ES-I3 (cell line): ENCODE measurements around the gene CDH1.

Source experiments
- H3K36me3 ChIP-seq: 2 replicates; pipeline ENCODE4 v1.6.1; 2013; ENCODE audit warnings: mild to moderate bottlenecking, low read length, control low read depth, moderate library complexity; ENCODE audit not compliant: insufficient read depth
- H3K4me1 ChIP-seq: 2 replicates; pipeline ENCODE4 v1.6.1; 2013; ENCODE audit warnings: mild to moderate bottlenecking, control low read depth, low read length; ENCODE audit not compliant: insufficient read depth
- H3K9ac ChIP-seq: 2 replicates; pipeline ENCODE4 v1.6.1; 2013; ENCODE audit warnings: low read depth, mild to moderate bottlenecking, low read length, moderate library complexity
- H3K9me3 ChIP-seq: 2 replicates; pipeline ENCODE4 v1.6.1; 2013; ENCODE audit warnings: mild to moderate bottlenecking, low read length, moderate library complexity; ENCODE audit not compliant: control insufficient read depth, insufficient read depth

Gene CDH1

DNA sequence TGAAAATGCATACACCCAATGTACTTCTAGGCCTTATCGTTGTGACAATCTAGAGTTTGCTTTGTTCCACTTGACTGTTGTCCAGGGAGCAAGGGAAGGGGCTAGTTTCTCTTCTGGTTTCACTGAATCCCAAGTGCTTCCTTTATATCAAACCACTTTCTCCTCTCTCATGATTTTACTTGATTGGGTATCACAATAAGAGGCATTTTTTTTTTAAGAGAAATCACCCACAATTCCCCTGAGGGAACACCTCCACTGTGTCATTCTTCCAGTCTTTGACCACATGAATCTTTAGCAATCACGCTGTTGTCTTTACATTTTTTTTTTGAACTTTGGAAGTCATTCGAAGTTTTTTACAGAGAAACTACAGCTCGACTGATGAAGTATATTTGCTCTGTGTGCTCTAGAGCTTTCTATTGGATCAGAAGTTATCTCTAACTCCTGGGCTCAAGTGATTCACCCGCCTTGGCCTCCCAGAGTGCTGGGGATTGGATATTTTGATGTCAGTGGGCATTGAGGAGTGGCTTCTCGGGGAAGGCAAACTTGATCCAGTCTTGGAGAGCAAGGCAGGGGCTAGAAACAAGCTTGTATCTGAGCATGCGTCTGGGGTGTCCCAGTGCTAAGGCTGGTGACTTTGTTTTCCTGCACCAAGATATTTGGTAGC is 3.0 kb downstream of the CDH1 start:
- no peaks in the 10 kb centered on the region for H3K9me3 ChIP-seq
- no peaks in the 10 kb centered on the region; the same call in 1 of the 2 replicates for H3K36me3 ChIP-seq
- peaks cover 25% of the 10 kb centered on the region for H3K4me1 ChIP-seq
- no peak overlapping the region for H3K9ac ChIP-seq

DNA sequence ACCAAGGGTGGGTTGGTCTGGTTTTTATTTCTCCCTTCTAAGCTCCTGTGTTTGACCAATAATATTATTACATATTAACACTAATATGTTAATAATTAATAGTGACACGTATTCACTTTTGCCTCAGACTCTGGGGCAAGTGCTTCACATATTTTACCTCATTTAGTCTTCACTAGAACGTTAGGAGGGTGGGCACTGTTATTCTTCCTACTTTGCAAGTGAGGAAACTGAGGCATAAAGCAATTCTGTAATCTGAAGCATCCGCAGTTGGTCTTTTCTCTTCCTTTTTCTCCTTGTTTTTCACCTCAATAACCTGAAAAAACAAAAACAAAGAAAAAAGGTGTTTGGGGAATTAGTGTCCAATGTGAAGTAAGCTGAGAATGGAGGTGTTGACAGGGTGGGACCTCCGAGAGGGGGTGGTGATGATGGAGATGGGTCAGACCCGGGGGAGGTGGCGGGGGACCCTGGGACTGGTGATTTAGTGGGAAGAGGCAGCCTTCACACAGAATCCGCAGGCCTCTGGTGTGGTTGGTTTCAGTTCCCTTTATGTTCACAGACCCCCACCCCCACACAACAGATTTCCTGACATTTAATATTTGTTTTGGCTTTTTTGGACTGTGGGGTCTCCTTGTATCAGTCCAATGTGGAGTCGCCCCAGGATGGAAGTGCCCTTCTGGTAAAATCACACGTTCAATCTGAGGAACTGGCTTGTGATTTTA is 3.7 kb downstream of the CDH1 start:
- Histone ChIP-seq H3K4me1 (peaks cover 25% of the 10 kb centered on the region), H3K9ac (no peak overlapping the region), H3K36me3 (no peaks in the 10 kb centered on the region; the same call in 1 of the 2 replicates), H3K9me3 (no peaks in the 10 kb centered on the region)

DNA sequence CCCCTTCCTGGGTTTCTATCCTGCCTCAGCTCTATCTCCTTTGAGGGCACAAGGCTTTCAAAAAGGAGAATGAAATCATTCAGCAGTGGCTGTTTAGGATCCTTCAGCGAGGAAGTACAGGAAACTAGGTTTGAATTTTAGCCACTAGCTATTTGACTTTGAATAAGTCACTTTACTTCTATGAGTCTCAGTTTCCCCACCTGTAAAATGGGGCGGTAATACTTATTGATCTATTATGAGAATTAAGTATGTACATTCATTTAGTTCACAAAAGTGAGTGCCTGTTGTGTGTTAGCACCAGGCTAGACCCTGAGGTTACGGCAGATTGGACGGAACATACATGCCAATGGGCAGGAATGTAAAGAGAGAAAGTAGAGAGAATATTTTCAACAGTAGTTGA is 6.6 kb downstream of the CDH1 start:
- H3K4me1 ChIP-seq, result peaks cover 25% of the 10 kb centered on the region
- H3K9me3 ChIP-seq, result no peaks in the 10 kb centered on the region
- H3K36me3 ChIP-seq, result no peaks in the 10 kb centered on the region; the same call in 1 of the 2 replicates
- no peak overlapping the region for H3K9ac ChIP-seq

DNA sequence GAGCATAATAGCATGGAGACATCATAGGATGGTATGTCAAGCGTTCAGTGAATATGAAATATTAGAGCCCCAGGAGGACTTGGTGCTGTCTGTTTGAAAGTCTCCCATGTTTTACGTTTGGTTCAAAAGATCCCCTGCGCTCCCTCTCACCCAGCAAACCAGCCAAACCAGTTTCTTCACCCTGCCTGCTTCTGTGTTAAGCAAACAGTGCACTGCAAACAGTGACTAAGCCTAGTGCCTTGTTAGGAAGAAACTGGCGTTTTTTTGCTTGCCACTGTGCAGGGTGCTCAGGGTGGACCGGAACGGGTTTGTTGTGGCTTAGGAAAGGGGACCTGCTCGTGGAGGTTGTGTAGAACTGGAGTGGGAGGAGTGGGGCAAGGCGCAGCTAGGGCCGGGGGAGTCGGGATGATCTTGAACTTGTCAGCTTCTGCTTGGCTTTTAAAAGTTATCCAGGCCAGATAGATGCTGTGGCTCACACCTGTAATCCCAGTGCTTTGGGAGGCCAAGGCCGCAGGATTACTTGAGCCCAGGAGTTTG is 7.7 kb downstream of the CDH1 start:
- Histone ChIP-seq H3K36me3 (no peaks in the 10 kb centered on the region; the same call in 1 of the 2 replicates), H3K9me3 (no peaks in the 10 kb centered on the region), H3K4me1 (peaks cover 29% of the 10 kb centered on the region), H3K9ac (peak overlapping the region; percentile 16; the same call in 1 of the 2 replicates)

DNA sequence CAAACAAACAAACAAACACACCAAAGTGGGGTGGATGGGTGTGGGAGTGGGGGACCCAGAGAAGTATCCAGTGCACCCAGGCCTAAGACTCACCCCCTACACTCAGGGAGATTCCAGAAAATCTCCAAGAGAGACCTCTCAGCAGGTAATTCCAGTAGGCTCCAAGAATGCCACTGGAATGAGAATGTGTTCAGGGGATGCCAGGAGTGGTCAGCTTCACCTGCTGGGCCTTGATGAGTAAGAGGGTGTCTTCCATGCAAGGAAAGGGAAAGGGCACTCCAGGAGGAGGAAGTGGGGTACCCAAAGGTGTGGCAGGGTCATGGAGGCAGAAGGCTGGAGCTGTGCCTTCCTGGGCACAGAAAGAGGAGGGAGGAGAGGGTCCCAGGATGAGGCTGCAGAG is 9.9 kb downstream of the CDH1 start:
- peaks cover 19% of the 10 kb centered on the region for H3K4me1 ChIP-seq

DNA sequence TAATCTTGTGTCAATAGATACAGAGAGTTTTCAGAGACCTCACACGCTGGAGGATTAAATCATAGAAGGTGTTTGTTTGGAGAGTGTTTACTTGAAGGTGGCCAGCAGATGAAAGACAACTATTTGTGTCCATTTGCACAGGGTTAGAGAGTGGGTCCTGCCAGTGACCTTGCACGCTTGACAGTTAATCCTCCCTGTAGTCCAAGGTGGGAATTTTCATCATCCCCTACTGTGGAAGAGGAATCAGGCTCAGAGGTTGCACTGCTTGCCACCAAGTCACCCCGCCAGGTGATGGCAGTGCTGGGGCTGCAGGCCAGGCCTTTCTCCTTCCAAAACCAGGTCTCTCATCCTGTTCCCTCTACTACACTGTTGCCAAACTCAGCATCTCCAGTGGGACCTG is 12.3 kb downstream of the CDH1 start:
- Histone ChIP-seq H3K9me3 (no peaks in the 10 kb centered on the region), H3K4me1 (peaks cover 10% of the 10 kb centered on the region), H3K36me3 (no peaks in the 10 kb centered on the region), H3K9ac (no peak overlapping the region)

More for the DNA sequence above, 9.9 kb downstream of the CDH1 start:
- Histone ChIP-seq H3K36me3 (no peaks in the 10 kb centered on the region), H3K9me3 (no peaks in the 10 kb centered on the region), H3K9ac (no peak overlapping the region)

DNA sequence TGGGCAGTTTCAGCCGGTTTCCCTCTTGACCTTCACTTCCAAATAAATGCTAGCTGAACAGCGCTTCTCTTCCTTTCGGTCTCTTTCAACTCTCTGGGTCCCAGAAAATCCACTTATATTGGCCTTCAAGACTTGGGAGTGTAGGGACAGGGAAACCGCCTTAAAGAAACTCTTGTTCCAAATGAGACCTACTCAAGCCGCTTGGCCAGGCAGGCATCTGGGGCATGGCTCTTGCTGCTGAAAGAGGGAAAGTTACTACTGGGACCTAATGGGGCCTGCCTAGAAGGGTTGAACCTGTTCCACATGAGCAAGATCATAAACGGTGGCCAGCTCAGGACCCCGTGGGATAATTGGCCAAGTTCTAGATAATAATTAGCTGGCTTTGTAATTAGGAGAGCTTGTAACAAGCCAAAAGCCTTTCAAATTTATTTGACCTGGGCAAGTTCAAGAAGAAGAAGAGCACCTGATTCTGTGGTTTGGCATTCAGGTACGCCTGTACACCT is 13.2 kb downstream of the CDH1 start:
- H3K9ac ChIP-seq, result no peak overlapping the region
- H3K9me3 ChIP-seq, result no peaks in the 10 kb centered on the region
- no peaks in the 10 kb centered on the region for H3K36me3 ChIP-seq
- peaks cover 8% of the 10 kb centered on the region; the same call in 1 of the 2 replicates for H3K4me1 ChIP-seq

DNA sequence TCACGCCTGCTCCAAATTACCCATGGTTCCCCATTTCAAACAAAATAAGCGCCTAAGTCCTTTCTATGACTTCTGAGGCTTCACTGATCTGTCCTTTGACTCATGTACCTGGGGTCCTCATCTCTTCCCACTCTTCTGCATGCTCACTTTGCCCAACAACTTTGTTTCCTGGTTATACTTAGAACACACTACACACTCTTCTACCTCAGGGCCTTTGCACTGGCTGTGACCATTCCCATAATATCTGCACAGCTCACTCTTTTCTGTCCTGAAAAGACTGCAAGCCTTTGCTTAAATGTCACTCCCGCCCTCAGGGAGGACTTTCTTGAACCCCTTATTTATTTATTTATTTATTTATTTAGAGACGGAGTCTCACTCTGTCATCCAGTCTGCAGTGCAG is 14.1 kb downstream of the CDH1 start:
- Histone ChIP-seq H3K36me3 (no peaks in the 10 kb centered on the region), H3K4me1 (peaks cover 8% of the 10 kb centered on the region; the same call in 1 of the 2 replicates), H3K9ac (no peak overlapping the region), H3K9me3 (no peaks in the 10 kb centered on the region)

DNA sequence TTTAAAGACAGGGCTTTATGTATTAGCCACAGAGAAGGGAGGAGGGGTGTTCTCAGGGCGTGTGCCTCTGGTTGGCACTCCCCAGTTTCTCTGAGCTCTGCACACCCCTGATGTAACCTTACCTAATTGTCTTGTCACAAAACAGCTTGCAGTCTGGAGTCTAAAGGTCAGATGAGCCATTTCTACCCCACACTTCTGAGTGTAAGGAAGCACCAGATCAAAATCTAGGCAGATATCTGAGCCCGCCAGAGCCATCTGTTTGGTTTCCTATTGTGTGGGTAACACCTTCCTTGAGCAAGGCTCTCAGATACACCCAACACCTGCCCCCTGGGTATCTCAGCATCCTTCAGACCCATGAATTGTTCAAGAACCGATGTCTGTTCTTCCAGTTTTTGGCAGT is 15.5 kb downstream of the CDH1 start:
- peaks cover 8% of the 10 kb centered on the region; the same call in 1 of the 2 replicates for H3K4me1 ChIP-seq
- no peaks in the 10 kb centered on the region for H3K36me3 ChIP-seq
- no peaks in the 10 kb centered on the region for H3K9me3 ChIP-seq
- H3K9ac ChIP-seq, result no peak overlapping the region

DNA sequence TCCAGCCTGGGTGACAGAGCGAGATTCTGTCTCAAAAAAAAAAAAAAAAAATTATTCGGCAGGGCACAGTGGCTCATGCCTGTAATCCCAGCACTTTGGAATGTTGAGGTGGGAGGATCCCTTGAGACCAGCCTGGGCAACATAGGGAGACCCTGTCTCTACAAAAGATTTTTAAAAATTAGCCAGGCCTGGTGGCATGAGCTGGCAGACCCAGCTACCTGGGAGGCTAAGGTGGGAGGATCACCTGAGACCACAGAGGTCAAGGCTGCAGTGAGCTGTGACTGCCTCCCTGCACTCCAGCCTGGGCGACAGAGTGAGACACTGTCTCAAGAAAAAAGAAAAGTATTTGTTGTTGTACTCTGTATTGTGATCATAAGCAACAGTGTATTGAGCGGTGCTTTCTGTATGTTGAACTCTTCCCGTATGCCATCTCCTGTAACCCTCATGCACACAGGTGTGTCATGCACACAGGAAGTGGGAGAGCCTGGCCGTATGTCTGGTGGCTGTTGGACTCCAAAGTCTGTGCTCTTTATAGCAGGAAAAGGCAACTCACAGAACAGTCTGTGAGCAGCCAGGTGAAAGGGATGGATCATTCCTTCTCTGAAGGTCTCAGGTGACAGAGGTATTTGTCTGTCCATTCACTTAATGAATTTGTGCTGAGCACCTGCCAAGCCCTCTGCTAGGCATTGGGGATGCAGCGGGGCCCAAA is 17.1 kb downstream of the CDH1 start:
- Histone ChIP-seq H3K36me3 (no peaks in the 10 kb centered on the region), H3K4me1 (peaks cover 6% of the 10 kb centered on the region; the same call in 1 of the 2 replicates), H3K9me3 (no peaks in the 10 kb centered on the region), H3K9ac (no peak overlapping the region)

DNA sequence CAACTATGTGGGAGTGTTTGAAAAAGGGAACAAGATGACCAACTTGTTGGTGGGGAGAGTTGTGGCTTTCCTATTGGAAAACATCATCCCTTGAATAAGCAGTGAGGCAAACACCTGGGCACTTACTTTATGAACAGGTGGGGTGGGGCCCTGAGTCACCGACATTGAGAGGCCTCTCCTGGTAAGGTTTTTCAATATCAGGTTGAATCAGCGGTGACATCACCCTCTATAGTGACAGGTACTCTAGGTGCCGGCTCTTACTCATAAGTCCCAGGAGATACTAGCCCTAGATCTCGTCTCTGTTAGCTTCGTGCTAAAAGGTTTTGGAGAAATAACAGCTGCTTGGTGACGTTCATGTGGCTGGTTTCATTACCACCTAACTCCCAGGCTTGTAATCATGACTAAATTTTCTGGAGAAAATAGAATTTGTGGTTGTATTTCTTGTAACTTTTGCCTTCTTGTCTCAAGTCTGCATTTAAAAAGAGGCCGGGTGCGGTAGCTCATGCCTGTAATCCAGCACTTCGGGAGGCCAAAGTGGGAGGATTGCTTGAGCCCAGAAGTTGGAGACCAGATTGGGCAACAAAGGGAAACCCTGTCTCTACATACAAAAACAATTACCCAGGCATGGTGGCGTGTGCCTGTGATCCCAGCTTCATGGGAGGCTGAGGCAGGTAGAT is 19.3 kb downstream of the CDH1 start:
- Histone ChIP-seq H3K9ac (no peak overlapping the region), H3K9me3 (no peaks in the 10 kb centered on the region), H3K4me1 (peaks cover 16% of the 10 kb centered on the region), H3K36me3 (no peaks in the 10 kb centered on the region)

DNA sequence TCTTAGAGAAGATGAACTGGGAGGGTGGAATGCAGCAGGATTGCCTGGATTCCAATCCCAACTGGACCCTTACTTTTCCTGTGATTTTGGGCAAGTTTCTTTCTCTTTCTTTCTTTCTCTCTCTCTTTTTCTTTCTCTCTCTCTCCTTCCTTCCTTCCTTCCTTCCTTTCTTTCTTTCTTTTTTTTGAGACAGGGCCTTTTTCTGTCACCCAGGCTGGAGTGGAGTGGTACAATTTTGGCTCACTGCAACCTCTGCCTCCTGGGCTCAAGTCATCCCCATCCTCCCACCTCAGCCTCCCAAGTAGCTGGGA is 20.5 kb downstream of the CDH1 start:
- Histone ChIP-seq H3K9ac (no peak overlapping the region), H3K36me3 (no peaks in the 10 kb centered on the region), H3K9me3 (no peaks in the 10 kb centered on the region), H3K4me1 (peaks cover 27% of the 10 kb centered on the region)

DNA sequence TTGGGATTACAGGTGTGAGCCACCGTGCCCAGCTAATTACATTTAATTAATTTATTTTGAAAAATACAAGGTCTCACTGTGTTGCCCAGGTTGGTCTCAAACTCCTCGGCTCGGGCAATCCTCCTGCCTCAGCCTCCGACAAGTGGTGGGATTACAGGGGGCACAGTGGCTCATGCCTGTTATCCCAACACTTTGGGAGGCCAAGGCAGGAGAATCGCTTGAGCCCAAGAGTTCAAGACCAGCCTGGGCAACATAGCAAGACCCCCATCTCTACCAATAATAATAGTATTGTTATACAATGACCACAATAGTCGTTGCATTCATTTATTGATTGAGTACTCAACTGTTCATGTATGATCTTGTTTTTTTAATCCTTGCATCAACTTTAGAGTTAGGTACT is 22.0 kb downstream of the CDH1 start:
- peaks cover 40% of the 10 kb centered on the region for H3K4me1 ChIP-seq
- no peaks in the 10 kb centered on the region for H3K9me3 ChIP-seq
- H3K9ac ChIP-seq, result no peak overlapping the region
- H3K36me3 ChIP-seq, result no peaks in the 10 kb centered on the region

DNA sequence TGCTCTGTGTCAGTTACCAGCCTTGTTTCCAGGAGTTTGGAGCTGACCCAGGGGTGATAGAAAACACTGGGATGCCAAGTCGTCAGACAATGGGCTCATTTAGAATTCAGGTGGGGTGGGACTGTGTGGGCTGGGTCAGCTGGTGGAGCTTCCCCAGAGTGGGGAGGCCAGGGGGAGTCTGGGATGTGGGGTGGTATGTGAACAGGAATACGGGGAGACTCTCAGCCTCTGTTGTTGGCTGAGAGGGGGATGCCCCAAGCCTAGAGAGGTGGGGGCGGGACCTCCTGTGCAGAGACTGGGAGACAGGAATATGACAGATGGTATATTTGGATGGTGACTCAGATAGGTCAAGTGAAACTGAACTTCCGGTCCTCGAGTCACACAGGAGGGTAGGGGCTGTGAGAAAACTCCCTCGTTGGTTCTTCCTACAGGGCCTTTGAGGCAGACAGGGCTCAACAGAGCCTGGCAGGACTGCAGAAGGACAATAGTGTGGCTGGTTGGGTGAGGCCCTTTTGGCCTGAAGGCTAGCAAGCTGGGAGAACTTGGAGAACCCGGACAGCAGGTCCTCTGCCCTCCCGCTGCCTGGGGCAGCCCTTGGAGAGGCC is 23.7 kb downstream of the CDH1 start:
- Histone ChIP-seq H3K9me3 (no peaks in the 10 kb centered on the region), H3K4me1 (peaks cover 52% of the 10 kb centered on the region), H3K9ac (no peak overlapping the region), H3K36me3 (no peaks in the 10 kb centered on the region)
